ENCODE results near the gene MRFAP1.
"Not testable (repeated sequence)": the region's sequence is repeated elsewhere in the genome, so short reads cannot be mapped to it uniquely, and the experiment has no call there.

MRFAP1 gene

DNA sequence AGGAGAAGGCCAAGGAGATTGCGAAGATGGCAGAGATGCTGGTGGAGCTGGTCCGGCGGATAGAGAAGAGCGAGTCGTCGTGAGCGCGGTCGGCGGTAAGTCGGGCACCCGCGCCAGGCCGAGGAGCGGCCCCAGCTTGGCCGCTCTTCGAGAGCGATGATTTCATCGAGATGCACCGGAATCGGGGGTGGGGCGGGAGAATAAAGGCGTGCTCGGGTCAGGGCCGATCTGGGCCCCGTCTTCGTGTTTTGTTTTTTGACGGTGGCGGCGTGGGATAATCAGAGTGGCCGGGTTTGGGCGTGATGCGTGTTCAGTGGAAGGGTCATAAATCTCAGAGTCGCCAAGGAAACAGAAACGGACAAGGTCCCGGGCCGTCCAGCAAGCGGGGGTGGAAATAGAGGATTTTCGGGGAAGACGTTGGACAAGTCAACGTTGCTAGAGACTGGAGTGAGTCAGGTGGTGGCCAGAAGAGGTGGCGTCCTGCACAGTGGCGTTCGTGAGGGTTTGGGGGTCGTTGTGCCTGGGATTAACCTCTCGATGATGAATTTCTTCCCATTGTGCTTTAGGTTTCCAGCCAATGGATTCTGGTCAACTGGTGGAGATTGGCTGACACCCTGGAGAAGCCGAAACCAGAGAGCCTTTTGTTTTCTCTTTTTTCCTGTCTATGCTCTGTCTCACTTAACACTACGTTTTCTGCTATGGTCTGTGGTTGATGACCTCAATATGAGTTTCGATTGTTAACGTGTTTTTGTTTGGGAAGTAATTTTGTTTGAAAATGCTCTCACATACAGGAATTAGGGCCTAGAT, 882 bp downstream of the MRFAP1 start:
- DNase-seq = peak; percentile 12 to 45

DNA sequence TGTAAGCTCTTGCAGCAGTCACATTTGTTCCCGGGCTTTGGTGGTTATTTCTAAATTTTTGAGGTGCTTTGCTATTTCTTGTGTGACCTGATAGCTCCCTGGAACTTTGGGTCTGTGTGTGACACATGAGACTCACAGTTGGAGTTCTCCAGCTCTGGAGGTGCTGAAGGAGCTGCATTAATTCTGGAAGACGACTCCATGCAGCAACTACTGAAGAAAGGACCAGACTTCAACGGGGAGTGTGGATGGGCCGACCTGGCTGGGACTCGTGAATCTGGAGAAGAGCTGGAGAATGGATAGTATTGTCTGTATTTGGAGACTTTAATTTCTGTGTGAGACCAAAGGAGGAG, 1.5 kb downstream of the MRFAP1 start:
- no peak for DNase-seq

DNA sequence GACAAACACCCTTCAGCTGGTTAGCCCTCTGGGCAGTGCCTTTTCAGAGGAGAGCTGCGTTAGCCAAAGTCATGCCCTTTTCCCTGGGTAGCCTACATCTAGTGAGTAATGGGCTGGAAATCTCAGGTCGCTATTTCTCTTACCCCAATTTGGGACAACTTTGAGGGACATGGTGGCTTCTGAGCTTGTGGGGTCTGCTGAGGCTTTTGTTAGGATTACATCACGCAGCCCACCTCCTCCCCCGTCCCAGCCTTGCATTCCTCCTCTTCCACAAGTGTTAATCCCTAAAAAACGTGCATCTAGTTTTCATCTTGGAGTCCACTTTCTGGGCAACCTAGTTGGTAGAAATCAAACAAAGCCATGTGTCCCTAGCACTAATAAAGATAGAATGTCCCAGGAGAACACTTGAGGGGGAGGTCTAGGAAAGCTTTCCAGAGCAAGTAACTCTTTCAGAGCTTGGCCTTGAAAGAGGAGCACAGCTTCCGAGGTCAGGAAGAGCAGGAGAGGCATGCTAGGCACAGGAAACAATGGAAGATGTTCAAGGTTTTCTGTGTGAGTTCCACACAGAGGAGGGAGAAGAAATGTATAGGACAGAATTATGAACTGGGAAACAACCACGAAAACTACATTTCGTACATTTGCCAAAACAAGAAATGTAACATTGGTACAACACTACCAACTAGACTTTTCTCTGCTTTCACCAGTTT, 2.8 kb downstream of the MRFAP1 start:
- no peak for DNase-seq

DNA sequence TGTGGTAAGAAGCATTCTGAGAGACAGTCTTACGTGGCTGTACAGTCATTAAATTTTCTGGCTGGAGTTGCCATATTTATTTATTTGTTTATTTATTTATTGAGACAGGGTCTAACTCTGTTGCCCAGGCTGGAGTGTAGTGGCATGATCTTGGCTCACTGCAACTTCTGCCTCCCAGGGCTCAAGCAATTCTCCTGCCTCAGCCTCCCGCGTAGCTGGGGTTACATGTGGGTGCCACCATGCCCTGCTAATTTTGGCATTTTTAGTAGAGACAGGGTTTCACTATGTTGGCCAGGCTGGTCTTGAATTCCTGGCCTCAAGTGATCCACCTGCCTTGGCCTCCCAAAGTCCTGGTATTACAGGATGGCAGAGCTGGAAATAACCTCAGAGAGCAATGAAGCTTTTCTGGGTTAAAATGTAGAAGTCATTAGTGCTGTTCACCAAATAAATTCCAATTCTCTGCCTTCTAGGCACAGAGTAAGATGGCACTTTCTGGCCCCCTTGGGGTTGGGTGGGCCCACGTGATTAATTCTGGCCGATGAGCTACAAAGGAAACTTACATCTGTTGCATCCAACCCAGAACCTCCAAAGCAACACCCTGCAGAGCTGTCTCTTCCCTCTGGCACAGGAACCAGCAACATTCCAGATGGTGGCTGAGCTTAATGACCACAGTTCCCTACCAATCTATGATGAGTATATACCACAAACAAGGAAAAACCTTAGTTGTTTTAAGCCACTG, 4.5 kb downstream of the MRFAP1 start:
- no peak for DNase-seq

DNA sequence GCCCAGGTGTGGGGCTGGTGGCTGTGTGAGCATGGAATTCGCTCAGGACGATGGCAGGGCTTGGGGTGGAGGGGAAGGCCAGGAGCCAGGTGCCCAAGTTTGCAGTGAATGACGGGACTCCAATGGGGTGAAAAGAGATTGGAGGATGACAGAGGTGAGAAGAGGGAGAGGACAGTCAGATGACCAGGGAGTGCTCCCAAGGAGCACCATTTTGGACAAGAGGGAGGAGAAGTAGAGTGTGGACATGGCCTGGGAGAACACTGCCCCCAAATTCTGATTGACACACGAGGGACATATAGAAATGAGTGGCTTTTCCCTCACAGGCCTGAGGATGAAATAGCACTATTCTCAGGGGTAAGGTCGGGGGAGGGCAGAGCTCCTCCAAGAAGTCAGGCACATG, 6.7 kb downstream of the MRFAP1 start:
- no peak for DNase-seq

DNA sequence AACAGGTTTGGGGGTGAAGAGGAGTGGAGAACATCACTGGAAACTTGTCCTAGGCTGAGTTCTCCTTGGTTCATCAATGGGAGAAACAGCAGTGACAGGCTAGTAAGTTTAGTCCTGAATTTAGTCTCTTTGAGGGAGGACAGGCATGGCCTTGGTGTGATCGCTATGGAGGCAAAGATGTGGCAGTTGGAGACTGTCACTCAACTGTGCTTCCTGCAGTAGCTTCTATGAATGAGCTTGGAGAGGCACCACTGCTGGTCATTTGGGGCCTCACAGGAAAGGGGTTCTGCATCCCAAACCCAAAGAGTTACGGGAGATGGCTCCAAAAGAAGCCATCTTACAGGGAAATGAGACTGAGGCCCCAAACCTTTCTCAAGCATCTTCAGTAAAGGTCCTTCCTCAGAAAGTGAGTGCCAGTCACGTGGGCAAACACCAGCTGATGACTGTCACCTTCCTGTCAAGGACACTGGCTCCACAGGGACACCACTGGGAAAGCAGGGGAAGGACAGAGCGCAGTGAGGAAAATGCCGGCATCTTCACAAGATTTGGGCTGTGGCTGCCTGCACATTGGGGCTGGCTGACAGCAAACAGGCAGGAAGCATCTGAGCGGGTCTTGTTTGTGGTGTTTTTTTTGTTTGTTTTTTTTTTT, 7.2 kb downstream of the MRFAP1 start:
- DNase-seq = no peak

DNA sequence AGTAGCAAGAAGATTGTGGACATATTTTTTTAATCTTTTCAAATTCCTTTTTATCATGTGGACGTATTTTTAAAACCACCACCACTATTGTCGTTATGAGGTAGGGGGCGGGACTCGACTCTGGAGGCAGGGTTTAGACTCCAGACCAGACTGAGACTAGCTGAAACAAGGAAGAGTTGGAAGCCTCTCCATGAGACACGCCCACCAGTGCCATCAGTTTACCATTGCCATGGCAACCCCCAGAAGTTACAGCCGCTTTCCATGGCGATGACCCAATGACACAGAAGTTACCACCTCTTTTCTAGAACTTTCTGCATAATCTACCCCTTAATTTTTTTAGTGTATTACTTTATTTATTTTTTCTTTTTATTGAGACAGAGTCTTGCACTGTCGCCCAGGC, 8.7 kb downstream of the MRFAP1 start:
- DNase-seq = no peak

DNA sequence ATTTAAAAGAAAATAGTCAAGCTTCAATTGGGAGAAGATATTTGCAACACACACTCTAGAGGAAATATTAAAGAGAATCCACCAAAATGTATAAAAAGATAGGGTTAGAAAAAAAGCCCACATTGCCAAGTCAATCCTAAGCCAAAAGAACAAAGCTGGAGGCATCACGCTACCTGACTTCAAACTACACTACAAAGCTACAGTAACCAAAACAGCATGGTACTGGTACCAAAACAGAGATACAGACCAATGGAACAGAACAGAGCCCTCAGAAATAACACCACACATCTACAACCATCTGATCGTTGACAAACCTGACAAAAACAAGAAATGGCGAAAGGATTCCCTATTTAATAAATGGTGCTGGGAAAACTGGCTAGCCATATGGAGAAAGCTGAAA, 13.7 kb downstream of the MRFAP1 start:
- not testable (repeated sequence) for DNase-seq

DNA sequence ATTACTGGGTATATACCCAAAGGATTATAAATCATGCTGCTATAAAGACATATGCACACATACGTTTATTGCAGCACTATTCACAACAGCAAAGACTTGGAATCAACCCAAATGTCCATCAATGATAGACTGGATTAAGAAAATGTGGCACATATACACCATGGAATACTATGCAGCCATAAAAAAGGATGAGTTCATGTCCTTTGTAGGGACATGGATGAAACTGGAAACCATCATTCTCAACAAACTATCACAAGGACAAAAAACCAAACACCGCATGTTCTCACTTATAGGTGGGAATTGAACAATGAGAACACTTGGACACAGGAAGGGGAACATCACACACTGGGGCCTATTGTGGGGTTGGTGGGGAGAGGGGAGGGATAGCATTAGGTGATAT, 14.8 kb downstream of the MRFAP1 start:
- not testable (repeated sequence) for DNase-seq

DNA sequence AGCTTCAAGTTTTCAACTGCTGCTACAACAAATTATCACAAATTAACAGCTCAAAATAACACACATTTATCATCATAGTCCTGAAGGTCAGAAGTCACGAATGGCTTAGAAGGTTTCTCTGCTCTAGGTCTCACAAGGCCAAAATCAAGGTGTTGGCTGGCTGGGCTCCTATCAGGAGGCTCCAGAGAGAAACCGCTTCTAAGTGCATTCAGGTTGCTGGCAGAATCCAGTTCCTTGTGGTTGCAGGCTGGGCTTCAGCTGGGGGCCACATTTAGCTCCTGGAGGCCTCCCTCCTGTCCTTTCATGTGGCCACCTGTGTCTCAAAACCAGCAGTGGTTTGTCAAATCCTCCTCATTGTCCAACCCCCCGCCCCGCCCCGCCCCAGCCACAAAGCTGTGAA, 15.4 kb downstream of the MRFAP1 start:
- DNase-seq = no peak

DNA sequence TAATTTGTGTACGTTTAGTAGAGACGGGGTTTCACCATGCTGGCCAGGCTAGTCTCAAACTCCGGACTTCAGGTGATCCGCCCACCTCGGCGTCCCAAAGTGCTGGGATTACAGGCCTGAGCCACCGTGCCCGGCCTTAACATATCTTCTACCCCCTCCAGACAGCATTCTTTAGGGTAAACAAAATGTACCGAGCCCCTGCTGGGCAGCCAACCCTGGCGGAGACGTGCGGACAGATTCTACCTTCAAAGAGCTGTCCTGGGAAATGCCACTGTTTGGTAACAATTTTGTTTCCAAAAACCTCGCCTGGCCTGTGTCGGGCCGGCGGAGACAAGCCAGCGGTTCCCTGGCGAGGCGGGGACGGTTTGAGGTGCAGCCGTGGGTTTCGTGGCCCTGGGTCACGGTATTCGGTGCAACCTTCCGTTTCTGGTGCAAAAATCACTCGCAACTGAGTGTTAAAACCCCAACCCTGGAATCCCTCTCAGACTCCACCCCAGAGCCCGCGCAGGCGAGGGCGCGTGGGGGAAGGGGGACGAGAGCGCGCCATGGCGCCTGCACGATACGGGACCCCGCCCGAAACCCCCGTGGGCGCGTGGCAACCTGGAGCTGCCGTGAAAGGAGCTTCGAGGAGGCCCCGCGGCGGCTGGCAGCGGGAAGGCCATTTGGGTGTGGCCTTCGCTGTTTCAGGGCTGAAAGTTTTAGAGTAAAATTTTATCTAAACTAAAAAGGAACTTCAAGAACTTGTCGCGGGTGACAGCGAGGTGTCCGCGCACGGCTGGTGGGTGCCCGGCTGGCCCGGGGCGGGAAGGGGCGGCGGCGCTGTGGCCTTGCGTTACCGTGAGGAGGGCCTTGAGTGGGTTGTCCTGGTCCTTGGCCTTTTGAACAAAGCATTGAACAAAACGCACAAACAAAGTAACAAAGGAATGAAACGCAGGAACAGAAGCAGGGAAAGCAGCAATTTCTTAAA, 17.0 kb downstream of the MRFAP1 start:
- no peak for DNase-seq

DNA sequence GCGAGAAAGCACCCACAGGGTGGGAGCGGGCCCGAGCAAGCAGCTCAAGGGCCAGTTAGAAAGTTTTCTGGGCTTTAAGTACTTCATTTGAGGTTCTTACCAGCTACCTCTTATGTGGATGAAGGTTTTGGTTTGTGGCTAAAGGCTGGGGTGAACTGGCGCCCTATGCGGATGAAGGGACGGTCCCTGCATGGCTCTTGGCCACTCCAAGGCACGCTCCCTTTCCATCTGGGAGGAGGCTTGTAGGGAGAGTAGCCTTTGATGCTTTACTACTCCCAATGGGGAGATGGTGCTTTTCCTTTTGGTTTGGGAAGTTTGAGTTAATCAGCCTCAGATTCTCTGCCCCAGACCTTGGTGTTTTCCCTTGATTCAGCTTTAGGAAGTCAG, 17.7 kb downstream of the MRFAP1 start:
- DNase-seq = no peak

DNA sequence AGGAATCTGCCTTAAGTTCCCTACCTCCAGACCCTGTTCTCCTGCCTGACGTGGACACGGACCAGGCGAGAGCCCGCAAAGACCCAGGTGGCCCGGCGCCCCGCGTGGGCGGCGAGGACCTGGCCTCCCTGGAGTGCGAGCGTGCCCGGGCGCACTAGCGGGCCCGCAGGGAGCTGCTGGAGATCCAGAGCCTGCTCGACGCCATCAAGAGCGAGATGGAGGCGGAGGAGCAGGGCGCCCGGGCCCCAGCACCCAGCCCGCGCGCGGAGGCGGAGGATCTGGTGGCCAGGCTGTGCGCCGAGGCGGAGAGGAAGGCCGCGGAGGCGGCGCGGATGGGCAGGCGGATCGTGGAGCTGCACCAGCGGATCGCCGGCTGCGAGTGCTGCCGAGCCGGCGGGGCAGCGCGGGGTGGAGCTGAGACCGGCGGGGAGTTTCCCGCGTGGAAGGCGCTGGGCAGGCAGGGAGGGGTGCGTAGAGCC, 18.2 kb downstream of the MRFAP1 start:
- DNase-seq = no peak

DNA sequence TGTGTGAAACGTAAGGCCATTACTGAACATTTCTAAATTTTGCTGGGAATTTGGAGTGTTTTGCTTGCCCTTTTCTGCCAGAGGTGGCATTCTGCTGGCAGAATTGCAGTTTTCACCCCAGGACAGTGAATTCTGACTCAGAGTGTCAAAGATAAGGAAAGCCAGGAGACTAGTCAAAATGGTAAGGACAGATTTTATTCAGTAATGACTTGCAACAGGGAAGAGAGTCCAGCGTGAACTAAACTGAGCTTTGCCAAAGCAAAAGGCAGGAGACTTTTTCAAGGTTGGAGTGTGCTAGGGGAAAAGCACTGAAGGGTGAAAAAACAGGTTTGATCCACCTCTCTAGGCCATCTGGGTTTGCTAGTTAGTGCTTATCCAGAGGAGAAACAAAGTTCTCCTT, 19.4 kb downstream of the MRFAP1 start:
- DNase-seq = no peak

DNA sequence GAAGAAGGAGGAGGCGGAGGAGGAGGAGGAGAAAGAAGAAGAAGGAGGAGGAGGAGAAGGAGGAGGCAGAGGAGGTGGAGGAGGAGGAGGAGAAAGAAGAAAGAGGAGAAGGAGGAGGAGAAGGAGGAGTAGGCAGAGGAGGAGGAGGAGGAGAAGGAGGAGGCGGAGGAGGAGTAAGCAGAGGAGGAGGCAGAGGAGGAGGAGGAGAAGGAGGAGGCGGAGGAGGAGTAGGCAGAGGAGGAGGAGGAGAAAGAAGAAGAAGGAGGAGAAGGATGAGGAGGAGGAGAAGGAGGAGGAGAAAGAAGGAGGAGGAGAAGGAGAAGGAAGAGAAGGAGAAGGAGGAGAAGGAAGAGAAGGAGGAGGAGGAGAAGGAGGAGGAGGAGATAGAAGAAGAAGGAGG, 19.9 kb downstream of the MRFAP1 start:
- no peak for DNase-seq

DNA sequence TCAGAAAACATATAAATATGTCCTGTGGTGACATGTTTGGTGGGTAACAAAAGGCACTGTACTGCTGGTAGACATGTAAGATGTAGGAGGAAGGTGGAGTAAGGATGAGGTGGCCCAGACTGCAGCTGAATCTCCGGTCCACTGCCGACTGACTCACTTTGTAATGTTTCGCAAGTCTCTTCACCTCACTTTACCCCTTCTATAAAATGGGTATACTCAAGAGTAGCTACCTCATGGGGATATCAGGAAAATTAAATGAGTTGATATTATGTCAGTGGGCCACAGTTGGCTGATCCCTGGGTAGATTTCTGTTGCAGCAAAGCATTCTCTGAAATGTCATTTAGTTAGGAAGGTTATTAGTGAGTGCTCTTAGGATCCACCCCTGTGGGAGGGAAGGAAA, 22.1 kb downstream of the MRFAP1 start:
- DNase-seq = no peak

DNA sequence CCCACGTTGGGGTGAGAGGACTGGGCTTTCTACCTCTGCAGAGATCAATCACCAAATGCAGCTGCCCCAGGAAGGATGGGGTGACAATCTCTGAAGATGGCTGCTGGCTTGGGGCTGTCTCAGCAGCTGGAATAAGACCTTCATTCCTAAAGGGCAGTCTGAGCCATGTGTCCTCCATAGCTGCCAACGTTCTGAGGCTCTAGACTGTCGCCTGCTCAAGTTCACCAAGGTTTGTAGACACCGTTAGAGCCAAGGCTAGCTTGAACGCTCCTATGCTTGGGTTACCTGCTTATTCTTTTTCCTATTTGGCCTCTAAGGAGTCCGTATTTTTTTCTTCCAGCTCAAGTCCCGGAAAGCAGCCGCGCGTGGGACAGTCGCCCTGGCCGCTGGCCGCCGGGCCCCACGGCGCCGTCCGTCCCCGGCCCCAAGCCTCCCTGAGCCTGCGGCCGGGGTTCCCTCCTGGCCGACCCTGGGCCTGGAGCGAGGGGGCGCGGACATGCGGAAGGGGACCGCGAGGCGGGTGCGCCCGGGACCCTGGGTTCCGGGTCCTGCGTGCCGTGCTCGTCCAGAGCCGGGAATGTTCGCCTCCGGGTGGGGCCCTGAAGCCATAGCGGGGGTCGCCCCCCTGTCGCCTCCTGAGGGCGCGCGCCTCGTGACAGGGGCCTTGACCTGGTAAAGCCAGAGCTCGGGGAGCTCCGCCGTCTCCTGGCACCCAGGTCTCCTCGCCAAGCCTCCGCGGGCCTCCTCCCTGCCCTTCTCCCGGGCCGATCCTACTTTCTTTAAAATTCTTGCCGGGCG, 23.3 kb downstream of the MRFAP1 start:
- no peak for DNase-seq

DNA sequence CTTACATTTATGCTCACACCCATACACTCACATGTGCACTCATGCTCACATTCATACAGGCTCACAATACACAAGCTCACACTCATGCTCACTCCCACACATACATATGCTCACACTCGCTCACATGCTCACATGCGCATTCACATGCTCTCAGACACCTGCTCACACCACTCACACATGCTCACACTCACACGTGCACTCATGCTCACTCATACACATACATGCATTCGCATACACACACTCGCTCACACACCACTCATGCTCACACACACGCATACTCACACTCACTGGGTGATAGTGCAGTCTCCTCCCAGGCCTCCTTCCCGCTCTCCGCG, 24.8 kb downstream of the MRFAP1 start:
- no peak for DNase-seq

DNA sequence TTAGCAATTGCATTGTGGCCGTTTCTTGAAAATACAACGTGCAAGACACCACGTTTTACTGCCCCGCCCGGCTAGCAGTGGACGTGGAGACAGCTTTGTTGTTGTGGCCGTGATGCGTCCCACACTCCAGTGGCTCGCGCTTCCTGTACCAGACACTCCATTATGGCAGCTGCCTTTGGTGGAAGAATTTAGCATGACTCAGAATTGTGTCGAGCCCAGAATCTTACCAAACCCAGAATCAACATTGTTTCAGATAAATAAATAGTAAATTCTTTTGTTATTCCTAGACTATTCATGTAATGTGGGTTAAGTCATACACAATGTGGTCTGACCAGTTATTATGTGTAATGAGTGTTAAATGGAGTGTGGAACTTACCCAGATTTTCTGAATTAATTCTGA, 27.9 kb downstream of the MRFAP1 start:
- DNase-seq = no peak

DNA sequence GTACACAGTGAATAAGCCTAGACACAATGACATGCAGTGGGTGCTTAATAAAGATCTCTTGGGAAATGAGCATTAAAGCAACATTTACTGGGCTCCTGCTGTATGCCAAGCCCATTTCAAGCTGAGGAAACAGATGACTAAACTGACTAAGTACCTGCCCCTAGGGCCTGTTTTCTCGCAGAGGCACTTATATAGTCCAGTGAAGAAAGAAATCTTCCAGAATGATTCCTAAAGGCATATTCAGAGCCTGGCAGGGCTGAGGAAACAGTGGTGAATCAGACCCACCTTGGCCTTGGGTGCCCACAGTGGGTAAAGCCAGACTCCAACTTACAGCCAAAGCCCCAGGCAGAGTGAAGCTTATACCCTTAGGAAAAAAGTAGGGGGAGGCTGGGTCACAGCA, 31.2 kb downstream of the MRFAP1 start:
- DNase-seq = no peak

DNA sequence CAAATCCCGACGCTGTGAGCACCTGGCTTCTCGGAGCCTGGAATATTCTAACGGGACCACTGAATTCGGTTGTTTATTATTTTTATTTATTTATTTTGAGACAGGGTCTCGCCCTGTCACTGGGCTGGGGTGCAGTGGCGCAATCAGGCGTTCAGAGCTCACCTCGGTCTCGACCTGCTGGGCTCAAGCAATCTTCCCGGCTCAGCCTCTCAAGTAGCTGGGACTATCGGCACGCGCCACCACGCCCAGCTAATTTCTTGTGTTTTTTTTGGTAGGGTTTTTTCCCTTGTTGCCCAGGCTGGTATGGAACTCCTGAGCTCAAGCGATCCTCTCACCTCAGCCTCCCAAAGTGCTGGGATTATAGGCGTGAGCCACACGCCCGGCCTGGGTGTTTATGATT, 31.6 kb downstream of the MRFAP1 start:
- DNase-seq = no peak

All from NCI-H2081 (cell line).